Right ventricle myocardium inferior (tissue), 1 donor: ENCODE measurements around the gene NCR3LG1. TPM values are rescaled to one million over a fixed set of nuclear protein-coding genes. Genes with fewer than 3 reads are reported as not detected.

Source experiments
- ATAC-seq: fragments of 200-7000 bp; cut with Tn5 transposase; one replicate; pipeline ENCODE4 v1.9.1; 2020; ENCODE audit warnings: mild to moderate bottlenecking, moderate library complexity
- DNase-seq: peaks from one replicate; pipeline ENCODE4 v3.0.0; 2021; ENCODE audit errors: missing footprints
- intact Hi-C: fragments of 100-400 bp; cut with DNase I; formaldehyde crosslinking; loops from one replicate; pipeline ENCODE4 v1.11.0; 2022
- long read RNA-seq: library from polyadenylated mRNA; unstranded; transcript quantifications from one replicate; pipeline ENCODE4 v2.0.0, GENCODE V29; 2021
- total RNA-seq: library from RNA; stranded (reverse); fragmentation: NEBNext Ultra II Directional; extraction: Animal tissue kit (Norgen Biotek cat#: 25700); gene quantifications from one replicate; pipeline ENCODE4 v1.2.1, GENCODE V29; 2021
- donor health status: DM: no; HTN: yes; CAD: no; lungs with severe emphysema.

Gene NCR3LG1
- 0.73 TPM for total RNA-seq
- long read RNA-seq, result 0 reads

GRCh38 chr11:17351510-17352176 lies at the start of gene NCR3LG1:
Gene NCR3LG1 (plus strand): TSS chr11:17351800. CDS start chr11:17351970, 170 bp downstream.
- intact Hi-C loops, result loop anchor here (5.0 kb wide), 1 partner anchor 74 kb away; the partner anchor contains the start of gene NUCB2
- DNase-seq (peak; percentile 81), ATAC-seq (peak; percentile 45)

GRCh38 chr11:17313349-17314231 lies 38.0 kb upstream of the NCR3LG1 start:
- no peak for DNase-seq
- ATAC-seq, result no peak
- intact Hi-C loops, result no loop called here

- intact Hi-C loops, result no loop called here
- DNase-seq (no peak), ATAC-seq (no peak)
These were observed 37.4 kb upstream of the NCR3LG1 start for GRCh38 chr11:17314232-17314547.

GRCh38 chr11:17314904-17315426 lies 36.6 kb upstream of the NCR3LG1 start:
- intact Hi-C loops, result no loop called here
- DNase-seq (no peak), ATAC-seq (no peak)

GRCh38 chr11:17328871-17329494 lies 22.6 kb upstream of the NCR3LG1 start:
- intact Hi-C loops, result no loop called here
- DNase-seq (no peak), ATAC-seq (no peak)

GRCh38 chr11:17331669-17332068 lies 19.9 kb upstream of the NCR3LG1 start:
- intact Hi-C loops, result no loop called here
- DNase-seq (no peak), ATAC-seq (no peak)

- ATAC-seq, result peak; percentile 73
- DNase-seq, result no peak
- intact Hi-C loops, result no loop called here
These were observed 17.6 kb upstream of the NCR3LG1 start for GRCh38 chr11:17333799-17334586.

- DNase-seq, result no peak
- ATAC-seq, result no peak
- intact Hi-C loops, result no loop called here
These were observed 8.3 kb upstream of the NCR3LG1 start for GRCh38 chr11:17343257-17343656.

- no peak for DNase-seq
- ATAC-seq, result no peak
- intact Hi-C loops, result no loop called here
These were observed 7.7 kb upstream of the NCR3LG1 start for GRCh38 chr11:17343907-17344306.

GRCh38 chr11:17347676-17348075 lies 3.9 kb upstream of the NCR3LG1 start:
- DNase-seq (no peak), ATAC-seq (no peak)
- intact Hi-C loops, result no loop called here

- ATAC-seq (no peak), DNase-seq (no peak)
- intact Hi-C loops, result loop anchor here (5.0 kb wide), 1 partner anchor 73 kb away; the partner anchor contains the start of gene NUCB2
These were observed 987 bp upstream of the NCR3LG1 start for GRCh38 chr11:17350455-17351171.

- intact Hi-C loops, result loop anchor here (5.0 kb wide), 1 partner anchor 74 kb away; the partner anchor contains the start of gene NUCB2
- no peak for ATAC-seq
- no peak for DNase-seq
These were observed 459 bp upstream of the NCR3LG1 start for GRCh38 chr11:17351172-17351509.

- intact Hi-C loops, result loop anchor here (5.0 kb wide), 1 partner anchor 76 kb away; the partner anchor contains the start of gene NUCB2
- ATAC-seq (peak; percentile 83), DNase-seq (peak; percentile 90)
These were observed 1.6 kb downstream of the NCR3LG1 start for GRCh38 chr11:17352950-17353820.

GRCh38 chr11:17353821-17354600 lies 2.4 kb downstream of the NCR3LG1 start:
- DNase-seq (no peak), ATAC-seq (no peak)
- intact Hi-C loops, result loop anchor here (2.0 to 5.0 kb wide), 2 partner anchors 77 to 123 kb away; partner anchors contain the start of gene NUCB2

- DNase-seq, result no peak
- ATAC-seq, result no peak
- intact Hi-C loops, result loop anchor here (2.0 to 5.0 kb wide), 2 partner anchors 77 to 124 kb away; partner anchors contain the start of gene NUCB2
These were observed 3.0 kb downstream of the NCR3LG1 start for GRCh38 chr11:17354601-17354991.

GRCh38 chr11:17366495-17366894 lies 14.9 kb downstream of the NCR3LG1 start:
- DNase-seq (no peak), ATAC-seq (no peak)
- intact Hi-C loops, result no loop called here
